CD4-positive, alpha-beta T cell treated with Interleukin-4 for 1 hour (primary cell): ENCODE data around the gene RSPH1.

Experiments
- DNase-seq, 2 donors: peaks; one replicate each; pipeline ENCODE4 v3.0.0-alpha.2; 2020 to 2022

RSPH1 gene

DNA sequence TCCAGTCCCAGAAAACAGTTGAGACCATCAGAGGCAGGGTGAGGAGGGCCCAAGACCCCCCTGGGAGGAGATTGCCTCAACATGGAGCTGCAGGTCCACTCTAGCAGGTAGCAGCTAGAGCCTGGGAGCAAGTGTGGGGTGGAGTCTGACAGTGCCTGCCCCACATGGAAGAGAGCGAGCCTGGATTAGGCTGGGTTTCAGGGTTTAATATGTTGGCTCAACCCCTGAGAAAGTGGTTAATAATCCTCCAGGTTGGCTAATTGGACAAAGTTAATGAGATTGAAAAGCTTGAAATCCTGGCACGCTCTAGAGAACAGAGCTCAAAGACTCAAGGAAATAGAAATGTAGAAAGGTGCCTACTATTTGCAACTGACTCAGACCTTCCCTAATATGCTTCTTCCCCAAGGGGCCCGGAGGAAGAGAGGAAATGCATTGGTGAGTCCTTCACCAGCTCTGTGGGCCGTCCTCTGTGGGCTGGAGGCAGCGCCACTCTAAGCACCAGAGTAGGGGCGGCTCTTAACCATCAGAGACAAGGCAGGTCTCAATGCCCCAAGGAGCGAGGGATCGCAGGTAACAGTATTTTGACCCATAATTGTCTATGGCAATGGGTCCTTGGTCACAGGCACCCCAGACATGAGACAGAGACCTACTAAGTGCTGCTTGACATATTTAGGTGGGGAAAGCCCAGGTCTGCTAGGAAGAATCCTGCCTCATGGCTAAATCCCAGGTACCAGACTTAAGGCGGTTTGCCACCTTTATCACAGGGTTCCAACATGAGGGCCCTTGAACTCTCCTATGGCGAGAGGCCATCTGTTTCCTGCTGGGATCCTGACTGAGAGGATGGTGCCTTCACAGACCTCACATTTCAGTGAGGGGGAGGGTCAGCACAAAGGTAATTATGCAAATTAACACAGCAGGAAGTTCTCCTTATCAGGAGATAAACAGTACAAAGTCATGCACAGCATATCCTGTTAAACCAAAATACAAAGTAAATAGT lies 33.8 kb downstream of the RSPH1 start:
- DNase-seq, result peak in 1 of 2 donors; percentile 7

- no peak for DNase-seq
Measured at GRCh38 chr21:42461185-42461520, 34.9 kb downstream of the RSPH1 start.

GRCh38 chr21:42460391-42461184 lies 35.4 kb downstream of the RSPH1 start:
- peak; percentile 63 to 85 for DNase-seq

DNA sequence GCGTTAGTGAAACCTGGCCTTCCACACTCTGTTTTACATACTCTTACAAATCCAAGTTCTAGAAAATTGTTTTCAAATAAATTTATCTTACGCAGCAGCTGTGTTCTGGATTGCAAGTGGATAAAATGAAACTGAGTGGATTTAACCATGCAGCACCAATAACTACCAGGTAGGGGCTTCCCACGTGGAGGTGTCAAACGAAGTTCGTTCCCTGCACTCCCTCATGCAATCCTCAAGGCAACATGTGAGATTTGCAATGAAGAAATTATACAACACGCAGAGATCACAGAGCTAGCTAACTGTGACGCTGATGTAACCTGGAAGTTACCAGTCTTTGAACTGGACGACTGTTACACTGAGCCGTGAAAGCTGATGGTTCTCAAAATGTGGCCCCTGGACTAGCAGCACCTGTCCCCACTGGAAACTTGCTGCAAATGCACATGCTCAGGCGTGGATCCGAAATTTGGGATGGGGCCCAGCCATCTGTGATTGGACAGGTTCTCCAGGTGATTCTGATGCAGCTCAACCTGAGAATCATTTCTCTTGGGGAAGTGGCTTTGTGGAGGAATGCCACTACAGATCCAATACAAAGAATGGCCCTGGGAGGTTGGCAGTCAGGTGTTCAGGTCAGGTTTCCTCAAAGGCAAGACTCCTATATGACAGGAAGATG lies 36.3 kb downstream of the RSPH1 start:
- DNase-seq, result no peak

GRCh38 chr21:42459082-42459460 lies 37.0 kb downstream of the RSPH1 start:
- no peak for DNase-seq

- peak; percentile 23 to 47 for DNase-seq
Measured at GRCh38 chr21:42456457-42456856, 39.6 kb downstream of the RSPH1 start.

DNA sequence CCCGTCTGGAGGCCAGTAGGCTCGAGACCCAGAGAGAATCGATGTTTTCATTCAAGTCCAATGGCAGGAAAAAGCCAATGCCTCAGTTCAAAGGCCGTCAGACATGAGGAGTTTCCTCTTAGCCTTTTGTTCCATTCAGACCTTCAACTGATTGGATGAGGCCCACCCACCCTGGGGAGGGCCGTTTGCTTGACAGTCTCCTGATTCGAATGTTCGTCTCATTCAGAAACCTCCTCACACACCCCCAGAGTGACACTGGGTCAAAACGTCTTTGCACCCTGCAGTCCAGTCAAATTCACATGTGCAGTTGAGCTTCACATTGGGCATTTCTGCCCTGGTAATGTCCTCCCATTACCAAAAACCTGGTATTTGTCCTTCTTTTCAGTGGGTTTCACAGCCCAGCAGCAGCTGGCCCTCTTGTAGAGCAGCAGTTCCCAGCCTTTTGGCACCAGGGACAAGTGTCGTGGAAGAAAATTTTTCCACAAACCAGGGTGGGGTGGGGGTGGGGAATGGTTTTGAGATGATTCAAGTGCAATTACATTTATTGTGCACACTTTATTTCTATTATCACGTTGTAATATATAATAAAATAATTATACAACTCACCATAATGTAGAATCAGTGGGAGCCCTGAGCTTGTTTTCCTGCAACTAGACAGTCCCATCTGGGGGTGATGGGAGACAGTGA lies 40.1 kb downstream of the RSPH1 start:
- no peak for DNase-seq

GRCh38 chr21:42455196-42455595 lies 40.8 kb downstream of the RSPH1 start:
- no peak for DNase-seq

DNA sequence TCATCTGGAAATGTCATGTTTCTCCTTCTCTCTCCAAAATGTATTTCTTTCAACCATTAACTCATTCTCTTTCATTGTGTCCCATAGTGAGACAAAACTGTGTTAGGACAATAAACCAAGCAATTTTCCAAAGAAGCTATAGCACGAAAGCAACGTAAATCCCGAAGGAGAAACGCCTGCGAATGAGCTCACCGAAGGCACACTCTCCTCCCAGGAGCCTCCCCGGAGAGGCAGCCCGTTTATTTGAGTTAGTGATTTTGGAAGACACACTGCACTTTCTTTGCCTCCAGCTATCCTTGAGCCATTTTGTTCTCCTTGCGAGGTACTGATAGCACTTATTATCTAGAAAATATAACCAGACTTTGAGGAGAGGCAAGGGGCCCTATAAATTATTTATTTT lies 41.2 kb downstream of the RSPH1 start:
- DNase-seq, result no peak

- no peak for DNase-seq
Measured at GRCh38 chr21:42453986-42454570, 41.9 kb downstream of the RSPH1 start.

DNA sequence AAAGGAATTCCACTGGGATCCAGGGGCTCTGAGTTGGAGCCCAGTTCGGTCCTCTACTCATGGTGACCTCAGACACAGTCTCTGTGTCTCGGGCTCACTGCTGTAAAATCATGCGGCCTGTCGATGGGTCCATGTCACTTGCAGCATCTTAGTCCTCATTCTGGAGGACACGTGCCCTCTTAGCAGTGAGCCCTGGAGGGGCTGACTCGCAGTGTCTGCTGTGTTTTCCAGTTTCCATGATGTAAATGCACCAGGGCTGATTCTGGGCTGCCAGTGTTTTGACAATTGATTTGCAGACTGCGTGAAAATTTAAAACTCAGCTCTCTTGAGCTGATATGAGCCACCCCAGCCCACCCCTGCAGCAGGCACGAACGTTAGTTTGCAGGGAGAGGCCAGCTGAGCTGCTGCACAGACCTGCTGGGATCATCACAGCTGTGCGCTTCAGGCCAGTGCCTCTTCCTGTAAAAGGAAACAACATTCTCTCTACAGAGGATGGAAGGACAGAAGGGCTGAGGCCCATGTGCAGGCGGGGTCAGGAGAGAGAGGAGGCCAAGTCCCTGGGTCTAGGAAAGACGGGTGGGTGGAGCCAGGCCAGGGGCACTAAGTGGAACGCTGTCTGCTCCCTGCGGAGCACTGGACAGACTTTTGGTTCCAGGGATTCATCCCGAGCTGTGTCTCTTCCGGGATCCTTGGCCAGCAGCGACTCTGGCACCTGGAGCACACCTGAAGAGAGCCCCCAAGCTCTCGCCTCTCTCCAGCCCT lies 42.6 kb downstream of the RSPH1 start:
- no peak for DNase-seq

DNA sequence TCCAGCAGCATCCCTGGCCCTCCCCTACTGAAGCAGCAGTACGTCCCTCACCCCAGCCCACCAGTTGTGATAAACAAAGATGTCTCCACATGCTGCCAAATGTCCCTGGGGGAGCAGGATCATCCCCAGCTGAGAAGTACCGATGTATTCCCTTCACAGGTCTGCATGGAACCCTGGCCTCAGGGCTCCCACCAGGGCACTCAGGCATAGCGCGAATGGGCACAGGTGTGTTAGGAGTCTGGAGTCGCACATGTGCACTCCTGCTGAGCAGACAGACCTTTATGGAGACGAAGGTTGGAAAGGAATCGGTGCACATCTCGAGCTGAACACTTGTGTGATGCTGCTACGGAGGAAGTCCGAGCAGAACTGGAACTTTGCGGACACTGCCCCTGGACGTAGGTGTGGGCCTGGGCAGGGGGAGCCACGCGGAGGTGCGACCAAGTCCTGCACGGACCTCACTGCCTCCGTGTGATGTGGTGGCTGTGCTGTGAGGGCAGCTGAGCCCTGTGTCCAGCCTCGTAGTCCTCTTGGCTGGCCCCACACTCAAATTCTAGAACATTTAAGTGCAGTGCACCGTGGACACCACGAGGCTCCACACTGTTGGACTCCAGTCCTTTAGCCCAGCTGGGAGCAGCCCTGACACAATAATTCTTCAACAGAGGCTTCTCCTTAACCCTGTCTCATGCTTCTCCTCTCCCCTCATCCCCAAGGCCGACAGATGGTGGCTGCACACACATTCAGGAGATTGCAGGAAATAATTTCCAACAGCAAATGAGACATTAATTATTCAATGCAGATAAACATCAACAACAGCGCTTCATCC lies 43.4 kb downstream of the RSPH1 start:
- DNase-seq, result no peak

GRCh38 chr21:42451941-42452340 lies 44.1 kb downstream of the RSPH1 start:
- DNase-seq, result no peak

DNA sequence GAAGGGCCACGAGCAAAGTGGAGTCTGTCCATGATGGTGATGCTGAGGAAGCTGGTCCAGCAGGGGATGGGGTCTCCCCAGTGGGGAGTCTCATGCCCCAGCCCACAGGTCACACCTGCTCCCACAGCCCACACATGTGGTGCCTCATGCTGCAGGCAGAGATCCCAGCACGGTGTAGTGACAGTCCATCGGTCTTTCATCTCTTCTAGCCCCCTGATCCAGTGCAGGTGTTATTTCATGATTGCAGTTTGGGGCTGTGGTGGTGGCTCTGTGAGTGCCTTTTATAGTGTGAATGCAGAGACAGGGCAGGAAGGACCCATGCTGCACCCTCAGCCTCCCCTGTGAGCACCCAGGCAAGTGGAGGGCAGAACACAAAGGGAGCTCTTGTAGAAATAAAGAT lies 47.3 kb downstream of the RSPH1 start:
- no peak for DNase-seq

DNA sequence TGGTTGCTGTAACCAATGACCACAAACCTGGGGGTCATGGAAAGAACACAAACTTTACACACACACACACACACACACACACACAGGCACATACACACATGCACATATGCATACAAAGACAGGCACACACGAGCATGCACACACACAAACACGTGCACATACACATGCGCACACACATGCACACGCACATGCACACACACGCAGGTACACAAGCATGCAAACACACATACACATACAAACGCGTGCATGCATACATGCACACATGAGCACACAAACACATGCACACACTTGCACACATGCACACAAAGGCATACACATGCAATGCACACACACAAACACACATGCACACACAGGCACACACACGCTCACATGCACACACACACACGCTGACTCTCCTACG lies 48.3 kb downstream of the RSPH1 start:
- DNase-seq, result no peak

GRCh38 chr21:42447182-42447581 lies 48.8 kb downstream of the RSPH1 start:
- no peak for DNase-seq

DNA sequence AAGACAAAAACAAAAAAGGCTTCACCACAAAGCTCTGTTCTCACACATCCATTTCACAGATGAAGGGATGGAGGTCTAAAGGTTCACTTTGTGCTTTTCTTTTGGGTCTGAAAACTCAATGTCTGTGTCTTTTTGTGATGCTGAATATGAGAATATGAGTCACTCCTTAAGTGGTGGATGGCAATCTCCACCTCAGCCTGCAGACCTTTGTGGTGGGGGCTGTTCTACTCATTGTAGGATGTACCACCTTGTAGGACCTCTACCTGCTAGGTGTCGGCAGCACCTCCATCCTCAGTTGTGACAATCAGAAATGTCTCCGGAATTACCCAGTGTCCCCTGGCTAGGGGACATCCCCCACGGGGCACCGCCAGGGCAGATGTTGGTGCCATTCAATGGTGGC lies 49.5 kb downstream of the RSPH1 start:
- DNase-seq, result no peak

GRCh38 chr21:42445311-42445710 lies 50.7 kb downstream of the RSPH1 start:
- no peak for DNase-seq

DNA sequence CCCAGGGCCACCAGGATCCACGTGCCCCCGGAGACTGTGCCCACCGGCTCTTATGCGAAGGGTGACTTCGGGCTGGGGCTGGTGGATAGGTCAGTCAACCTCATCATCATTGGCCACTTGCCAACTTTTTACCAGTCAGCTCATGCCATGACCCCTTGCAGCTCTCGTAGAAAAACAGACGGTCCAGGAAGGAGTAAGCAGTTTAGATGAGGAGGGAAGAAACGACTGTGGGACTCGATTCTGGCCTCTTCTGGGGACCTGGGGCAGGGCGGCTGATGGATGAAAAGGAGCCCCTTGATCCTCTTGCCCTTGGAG lies 51.3 kb downstream of the RSPH1 start:
- DNase-seq, result no peak

GRCh38 chr21:42443876-42444744 lies 51.9 kb downstream of the RSPH1 start:
- no peak for DNase-seq
